Activated T-cell treated with anti-CD3 and anti-CD28 coated beads, Interleukin-2, amount 50 U/mL, for 24 hours (primary cell): ENCODE measurements around the gene SEPTIN5.
A peak's percentile ranks its signal among the peaks of the same experiment; 100 is the strongest.

Experiments
- DNase-seq: peaks from one replicate; pipeline ENCODE4 v3.0.0-alpha.2; 2020
- H3K27ac Mint-ChIP-seq: 2 replicates; pipeline ENCODE4 v1.8.0; 2020; ENCODE audit warnings: mild to moderate bottlenecking, mixed read lengths
- H3K27me3 Mint-ChIP-seq: 2 replicates; pipeline ENCODE4 v1.8.0; 2020; ENCODE audit warnings: mixed read lengths
- H3K36me3 Mint-ChIP-seq: 2 replicates; pipeline ENCODE4 v1.8.0; 2020; ENCODE audit warnings: low read depth, mixed read lengths
- H3K4me1 Mint-ChIP-seq: 2 replicates; pipeline ENCODE4 v1.8.0; 2020; ENCODE audit warnings: low read depth, mixed read lengths
- H3K4me3 Mint-ChIP-seq: 2 replicates; pipeline ENCODE4 v1.8.0; 2020; ENCODE audit warnings: mild to moderate bottlenecking, moderate library complexity, mixed read lengths
- H3K9me3 Mint-ChIP-seq: 2 replicates; pipeline ENCODE4 v1.8.0; 2020; ENCODE audit warnings: mixed read lengths

The SEPTIN5 gene

GRCh38 chr22:19748991-19749664 is 34.8 kb downstream of the SEPTIN5 start:
- no peaks in the 10 kb centered on the region for H3K36me3 Mint-ChIP-seq
- DNase-seq, result no peak
- peaks cover 17% of the 10 kb centered on the region for H3K27me3 Mint-ChIP-seq
- no peak overlapping the region for H3K4me3 Mint-ChIP-seq
- H3K27ac Mint-ChIP-seq, result no peak overlapping the region
- no peaks in the 10 kb centered on the region for H3K9me3 Mint-ChIP-seq
- no peaks in the 10 kb centered on the region for H3K4me1 Mint-ChIP-seq

GRCh38 chr22:19749876-19750275 is 35.6 kb downstream of the SEPTIN5 start:
- Mint-ChIP-seq H3K4me1 (no peaks in the 10 kb centered on the region), H3K27me3 (peaks cover 24% of the 10 kb centered on the region), H3K9me3 (no peaks in the 10 kb centered on the region)

GRCh38 chr22:19750507-19751490 is 36.5 kb downstream of the SEPTIN5 start:
- DNase-seq, result no peak
- H3K27me3 Mint-ChIP-seq, result peaks cover 34% of the 10 kb centered on the region
- no peaks in the 10 kb centered on the region for H3K36me3 Mint-ChIP-seq
- no peaks in the 10 kb centered on the region for H3K9me3 Mint-ChIP-seq
- no peak overlapping the region for H3K27ac Mint-ChIP-seq
- peaks cover 3% of the 10 kb centered on the region for H3K4me1 Mint-ChIP-seq
- no peak overlapping the region for H3K4me3 Mint-ChIP-seq

More at GRCh38 chr22:19749876-19750275, 35.6 kb downstream of the SEPTIN5 start:
- no peaks in the 10 kb centered on the region for H3K36me3 Mint-ChIP-seq
- no peak for DNase-seq
- no peak overlapping the region for H3K27ac Mint-ChIP-seq
- no peak overlapping the region for H3K4me3 Mint-ChIP-seq

GRCh38 chr22:19751497-19752245 is 37.4 kb downstream of the SEPTIN5 start:
- Mint-ChIP-seq H3K27me3 (peaks cover 42% of the 10 kb centered on the region), H3K4me3 (no peak overlapping the region), H3K9me3 (no peaks in the 10 kb centered on the region), H3K36me3 (no peaks in the 10 kb centered on the region), H3K4me1 (peaks cover 11% of the 10 kb centered on the region), H3K27ac (no peak overlapping the region)
- DNase-seq, result no peak

- H3K4me1 Mint-ChIP-seq, result peaks cover 17% of the 10 kb centered on the region
Measured at GRCh38 chr22:19753090-19753842, 39.0 kb downstream of the SEPTIN5 start.

GRCh38 chr22:19753996-19754700 is 39.8 kb downstream of the SEPTIN5 start:
- no peaks in the 10 kb centered on the region for H3K9me3 Mint-ChIP-seq
- no peaks in the 10 kb centered on the region for H3K36me3 Mint-ChIP-seq
- no peak for DNase-seq
- H3K27ac Mint-ChIP-seq, result no peak overlapping the region
- H3K4me1 Mint-ChIP-seq, result peaks cover 18% of the 10 kb centered on the region
- no peak overlapping the region for H3K4me3 Mint-ChIP-seq
- H3K27me3 Mint-ChIP-seq, result peaks cover 61% of the 10 kb centered on the region

More at GRCh38 chr22:19753090-19753842, 39.0 kb downstream of the SEPTIN5 start:
- Mint-ChIP-seq H3K9me3 (no peaks in the 10 kb centered on the region), H3K27me3 (peaks cover 55% of the 10 kb centered on the region), H3K27ac (no peak overlapping the region), H3K4me3 (no peak overlapping the region), H3K36me3 (no peaks in the 10 kb centered on the region)
- no peak for DNase-seq

GRCh38 chr22:19754701-19755144 is 40.4 kb downstream of the SEPTIN5 start:
- H3K27ac Mint-ChIP-seq, result no peak overlapping the region
- peaks cover 23% of the 10 kb centered on the region for H3K4me1 Mint-ChIP-seq
- no peaks in the 10 kb centered on the region for H3K9me3 Mint-ChIP-seq
- DNase-seq, result no peak
- no peaks in the 10 kb centered on the region for H3K36me3 Mint-ChIP-seq
- peaks cover 66% of the 10 kb centered on the region for H3K27me3 Mint-ChIP-seq
- H3K4me3 Mint-ChIP-seq, result no peak overlapping the region

- Mint-ChIP-seq H3K27me3 (peaks cover 71% of the 10 kb centered on the region), H3K4me1 (peaks cover 28% of the 10 kb centered on the region), H3K9me3 (no peaks in the 10 kb centered on the region), H3K4me3 (no peak overlapping the region), H3K36me3 (no peaks in the 10 kb centered on the region), H3K27ac (no peak overlapping the region)
- DNase-seq, result no peak
Measured at GRCh38 chr22:19755145-19755710, 40.9 kb downstream of the SEPTIN5 start.

GRCh38 chr22:19755722-19756287 is 41.5 kb downstream of the SEPTIN5 start:
- DNase-seq, result no peak
- H3K4me1 Mint-ChIP-seq, result peaks cover 28% of the 10 kb centered on the region
- H3K27ac Mint-ChIP-seq, result no peak overlapping the region
- no peaks in the 10 kb centered on the region for H3K36me3 Mint-ChIP-seq
- peak overlapping the region; percentile 40 for H3K4me3 Mint-ChIP-seq
- H3K27me3 Mint-ChIP-seq, result peaks cover 72% of the 10 kb centered on the region
- no peaks in the 10 kb centered on the region for H3K9me3 Mint-ChIP-seq

GRCh38 chr22:19756288-19757128 is 42.2 kb downstream of the SEPTIN5 start:
- Mint-ChIP-seq H3K36me3 (no peaks in the 10 kb centered on the region), H3K9me3 (no peaks in the 10 kb centered on the region), H3K4me1 (peaks cover 29% of the 10 kb centered on the region), H3K27ac (no peak overlapping the region), H3K4me3 (peak overlapping the region; percentile 29), H3K27me3 (peaks cover 73% of the 10 kb centered on the region)
- peak; percentile 78 for DNase-seq

- Mint-ChIP-seq H3K4me3 (peak overlapping the region; percentile 13), H3K36me3 (no peaks in the 10 kb centered on the region), H3K27ac (peak overlapping the region; percentile 53), H3K27me3 (peaks cover 82% of the 10 kb centered on the region), H3K4me1 (peaks cover 32% of the 10 kb centered on the region), H3K9me3 (no peaks in the 10 kb centered on the region)
- DNase-seq, result no peak
Measured at GRCh38 chr22:19757140-19757984, 43.1 kb downstream of the SEPTIN5 start.
